HepG2 (cell line): ENCODE measurements around the gene SNRNP25. TPM values are rescaled to one million over a fixed set of nuclear protein-coding genes. Genes with fewer than 3 reads are reported as not detected.

ENCODE experiments used
- ATAC-seq: fragments of 200-7000 bp; cut with Tn5 transposase; 3 replicates; pipeline ENCODE4 v1.9.1; 2020; ENCODE audit warnings: mild to moderate bottlenecking, moderate library complexity
- BruUV-seq: library from RNA; stranded (reverse); fragments of 400-500 nt; replicated peaks from 2 replicates; lab custom pipeline; 2021; lab: Mats Ljungman, UMichigan
- CTCF ChIA-PET: fragments of 300-600 bp; formaldehyde crosslinking; extraction: SDS; loops from one replicate; lab custom pipeline; 2021; ENCODE audit warnings: low total read pairs, inconsistent platforms, low intra/inter-chr PET ratio; lab: Yijun Ruan, JAX
- POLR2A ChIA-PET: fragments of 350-600 bp; sonication (Branson Sonifier 250); formaldehyde crosslinking; loops from one replicate; lab custom pipeline; 2020; ENCODE audit warnings: antibody characterized with exemption, inconsistent platforms; lab: Yijun Ruan, JAX
- DNase-seq: peaks from one replicate; pipeline ENCODE4 v3.0.0-alpha.2; 2015; ENCODE audit warnings: low spot score
- FAIRE-seq: peaks from 3 replicates; lab custom pipeline; 2011; peaks lifted over from hg19 to GRCh38; lab: Jason Lieb, UNC
- H2AFZ ChIP-seq: one replicate; pipeline ENCODE4 v1.6.1; 2011; ENCODE audit warnings: low read length, inconsistent platforms
- H3K27ac ChIP-seq: fragments of 300-600 bp; 3 replicates; pipeline ENCODE4 v1.8.0; 2011; ENCODE audit warnings: mixed run types, mild to moderate bottlenecking, mixed read lengths, low read length, inconsistent platforms; ENCODE audit not compliant: insufficient read depth; ENCODE audit errors: extremely low read length
- H3K27me3 ChIP-seq, 2 experiments: fragments of 200-600 bp in 1 of 2; 2 replicates in 1 of 2; 3 replicates in 1 of 2; pipeline versions ENCODE4 v1.6.0 to v1.8.0; 2011; ENCODE audit warnings: low read length in 2 of 2, mild to moderate bottlenecking in 2 of 2, moderate library complexity in 2 of 2, inconsistent platforms in 1 of 2; ENCODE audit not compliant: insufficient read depth in 2 of 2, control insufficient read depth in 1 of 2
- H3K36me3 ChIP-seq, 2 experiments: fragments of 200-600 bp in 1 of 2; replicated peaks in 1 of 2; 2 replicates in 1 of 2; 3 replicates in 1 of 2; pipeline versions ENCODE4 v1.5.1 to v1.8.0; 2011; ENCODE audit warnings: low read length in 2 of 2, inconsistent platforms in 1 of 2; ENCODE audit not compliant: insufficient read depth in 2 of 2, control insufficient read depth in 1 of 2
- H3K4me1 ChIP-seq: 2 replicates; pipeline ENCODE4 v1.5.1; 2012; ENCODE audit warnings: low read length, inconsistent platforms; ENCODE audit not compliant: insufficient read depth
- H3K4me2 ChIP-seq: 2 replicates; pipeline ENCODE4 v1.6.0; 2011; ENCODE audit warnings: low read depth, low read length, inconsistent platforms
- H3K4me3 ChIP-seq, 3 experiments: fragments of 200-600 bp in 1 of 3; sonication (generic), shearing (Covaris generic) in 1 of 3; replicated peaks in 1 of 3; 2 replicates each; pipeline ENCODE4 v1.5.1; 2011 to 2016; ENCODE audit warnings: low read length in 3 of 3, inconsistent platforms in 2 of 3, low read depth in 2 of 3, mild to moderate bottlenecking in 2 of 3, control low read depth in 1 of 3, mixed read lengths in 1 of 3; ENCODE audit not compliant: insufficient read depth in 1 of 3
- H3K79me2 ChIP-seq: one replicate; pipeline ENCODE4 v1.6.1; 2011; ENCODE audit warnings: low read length, inconsistent platforms; ENCODE audit not compliant: insufficient read depth
- H3K9ac ChIP-seq: 2 replicates; pipeline ENCODE4 v1.6.0; 2011; ENCODE audit warnings: mild to moderate bottlenecking, low read depth, low read length, inconsistent platforms; ENCODE audit not compliant: insufficient read depth
- H3K9me3 ChIP-seq: 2 replicates; pipeline ENCODE4 v1.5.1; 2012; ENCODE audit warnings: mild to moderate bottlenecking, low read length
- H4K20me1 ChIP-seq: 2 replicates; pipeline ENCODE4 v1.6.0; 2011; ENCODE audit warnings: inconsistent platforms, mild to moderate bottlenecking, low read length, moderate library complexity; ENCODE audit not compliant: insufficient read depth
- ARID4A ChIP-seq: sonication (generic); formaldehyde crosslinking; IDR thresholded peaks from 2 replicates; pipeline ENCODE4 v1.5.0; 2020; ENCODE audit warnings: mild to moderate bottlenecking, missing genetic modification reagents, borderline replicate concordance
- ATF7 ChIP-seq, 2 experiments: fragments of 450-650 bp in 1 of 2; sonication (generic) in 1 of 2; formaldehyde crosslinking in 1 of 2; IDR thresholded peaks; 2 replicates each; pipeline versions ENCODE4 v1.4.0 to v1.6.1; 2016 to 2020; ENCODE audit warnings: antibody characterized with exemption in 1 of 2, mild to moderate bottlenecking in 1 of 2, missing genetic modification reagents in 1 of 2
- ZFX ChIP-seq: sonication (generic); formaldehyde crosslinking; IDR thresholded peaks from 2 replicates; pipeline ENCODE4 v1.4.0; 2020; ENCODE audit warnings: mild to moderate bottlenecking, low read depth, missing genetic modification reagents, moderate library complexity
- ZNF280B ChIP-seq: sonication (generic); formaldehyde crosslinking; IDR thresholded peaks from 2 replicates; pipeline ENCODE4 v1.5.0; 2020; ENCODE audit warnings: missing genetic modification reagents, mild to moderate bottlenecking, borderline replicate concordance
- WGBS: methylation state at CpG from one replicate; pipeline ENCODE4 v1.1.6; 2017; ENCODE audit warnings: low lambda C conversion rate; 5-methylcytosine and 5-hydroxymethylcytosine counted together
- in situ Hi-C: cut with HindIII; loops from 2 replicates; pipeline ENCODE4 v1.10.0; 2017; ENCODE audit warnings: low pct_unique_long_range_greater_than_20kb; ENCODE audit not compliant: extremely low pct_ligation_motif_present
- intact Hi-C: fragments of 100-400 bp; cut with micrococcal nuclease; formaldehyde crosslinking; loops from one replicate; pipeline ENCODE4 v1.10.0; 2022; ENCODE audit not compliant: unreplicated experiment
- polyA plus RNA-seq, 8 experiments: library from polyadenylated mRNA; depleted of rRNA in 3 of 8; stranded (reverse) in 7 of 8; unstranded in 1 of 8; fragments of >200 nt; fragmentation: Illumina TruSeq in 4 of 8; extraction: Trizol in 4 of 8; gene quantifications; 2 replicates each; pipeline versions ENCODE4 v1.2.1 to v1.2.3, GENCODE V29; 2011 to 2016; ENCODE audit warnings: low read depth in 4 of 8, missing spikeins in 1 of 8, mixed read lengths in 1 of 8; ENCODE audit not compliant: insufficient read depth in 1 of 8
- total RNA-seq, 5 experiments: library from RNA; depleted of rRNA; stranded (reverse); fragments of >200 nt; fragmentation: Illumina TruSeq; extraction: Trizol; gene quantifications; 2 replicates each; pipeline ENCODE4 v1.2.3, GENCODE V29; 2016; ENCODE audit warnings: low read depth in 1 of 5

Gene SNRNP25
- total and polyA plus RNA-seq, 2 of the 13 experiments (the other 11 are each of a cell fraction or from before 2014, with no cell fraction given) = 34.1 to 97.4 TPM

- Histone ChIP-seq H3K9me3 (no peaks in the 10 kb centered on the region), H3K4me2 (peak overlapping the region; percentile 29; the same call in 1 of the 2 replicates), H3K79me2 (no peaks in the 10 kb centered on the region), H3K27me3 (0 out of 5 replicates have a peak, but pooled peaks cover 0 to 3% of the 10 kb centered on the region in 2 experiments), H3K36me3 (no peaks in the 10 kb centered on the region), H3K27ac (no peak overlapping the region), H3K9ac (no peak overlapping the region), H2AFZ (no peak overlapping the region), H3K4me1 (peaks cover 62% of the 10 kb centered on the region), H3K4me3 (no peak overlapping the region; a peak in 1 of 6 replicates), H4K20me1 (peaks cover 9% of the 10 kb centered on the region; the same call in 1 of the 2 replicates)
- DNase-seq = no peak
- 53% methylated on average over 11 of the region's 27 CpGs for WGBS
- ChIA-PET CTCF (interaction anchor here (5.1 kb wide), 1 partner anchor 27 kb away, joined by 155 read pairs; no protein-coding TSS in a partner anchor), POLR2A (no interaction called here)
- in situ Hi-C loops (no loop called here), intact Hi-C loops (no loop called here)
- TF ChIP-seq ZNF280B (CRISPR knock-in tag) (no peak), ZFX (CRISPR knock-in tag) (0 out of 2 replicates have a peak, but pooled peaks have one; percentile 17)
- ATAC-seq = no peak
- no peak for FAIRE-seq
- no TSS peak for BruUV-seq
Observed at GRCh38 chr16:67884-68789, 14.5 kb downstream of the SNRNP25 start.

- peaks cover 9% of the 10 kb centered on the region; the same call in 1 of the 2 replicates for H4K20me1 ChIP-seq
- WGBS = no CpG with 5 or more reads among the region's 8 CpGs
- no peaks in the 10 kb centered on the region for H3K9me3 ChIP-seq
- no peak overlapping the region for H3K9ac ChIP-seq
- POLR2A ChIA-PET = interaction anchor here (1.6 kb wide), 1 partner anchor 28 kb away, joined by 3 read pairs; no protein-coding TSS in a partner anchor
- in situ Hi-C loops (no loop called here), intact Hi-C loops (no loop called here)
- peaks cover 2 to 6% of the 10 kb centered on the region in 2 experiments; a peak in 1 of 5 replicates for H3K27me3 ChIP-seq
- H2AFZ ChIP-seq = no peak overlapping the region
- no peaks in the 10 kb centered on the region for H3K79me2 ChIP-seq
- no peak overlapping the region for H3K4me3 ChIP-seq
- ATAC-seq = no peak
- no peaks in the 10 kb centered on the region for H3K36me3 ChIP-seq
- DNase-seq = no peak
- no peak overlapping the region for H3K4me2 ChIP-seq
- BruUV-seq = no TSS peak
- peaks cover 72% of the 10 kb centered on the region for H3K4me1 ChIP-seq
- no peak overlapping the region for H3K27ac ChIP-seq
- FAIRE-seq = no peak
- CTCF ChIA-PET = interaction anchor here (5.1 kb wide), 1 partner anchor 26 kb away, joined by 155 read pairs; no protein-coding TSS in a partner anchor
- TF ChIP-seq ATF7 (IDR thresholded peaks at IDR 0.05) = no peak
- TF ChIP-seq ATF7 (CRISPR knock-in tag; IDR thresholded peaks at IDR 0.05) = no peak
- no peak for TF ChIP-seq ARID4A (CRISPR knock-in tag)
Observed at GRCh38 chr16:69181-69580, 15.6 kb downstream of the SNRNP25 start.
